Breast epithelium (tissue), 4 donors: Measurements from ENCODE around the gene TMTC1. TPM values are rescaled to one million over a fixed set of nuclear protein-coding genes. Genes with fewer than 3 reads are reported as not detected.

Experiments used
- DNase-seq, 2 donors: peaks; one replicate each; pipeline ENCODE4 v3.0.0-alpha.2; 2019; ENCODE audit warnings: low spot score in 2 of 2
- H3K27ac ChIP-seq, 2 donors: fragments of 200-600 bp; sonication (generic) in 1 of 2; one replicate each; pipeline ENCODE4 v1.5.1; 2016 to 2019; ENCODE audit warnings: mild to moderate bottlenecking in 1 of 2
- H3K27me3 ChIP-seq, 2 donors: fragments of 200-600 bp; sonication (generic) in 1 of 2; one replicate each; pipeline versions ENCODE4 v1.5.1 to v1.6.0; 2017 to 2019; ENCODE audit warnings: control low read depth in 1 of 2, mild to moderate bottlenecking in 1 of 2
- H3K36me3 ChIP-seq: fragments of 200-600 bp; one replicate; pipeline ENCODE4 v1.5.1; 2019
- H3K4me1 ChIP-seq, 2 donors: fragments of 200-600 bp; sonication (generic); one replicate each; pipeline ENCODE4 v1.5.1; 2016 to 2019; ENCODE audit warnings: control low read depth in 1 of 2
- H3K4me3 ChIP-seq, 3 donors: fragments of 200-600 bp; sonication (generic); 1 replicate in 2 of 3; 2 replicates in 1 of 3; pipeline ENCODE4 v1.5.1; 2016 to 2019; ENCODE audit warnings: mild to moderate bottlenecking in 3 of 3, moderate library complexity in 2 of 3
- H3K9me3 ChIP-seq, 2 donors: fragments of 200-600 bp; sonication (generic) in 1 of 2; one replicate each; pipeline ENCODE4 v1.5.1; 2016 to 2019; ENCODE audit warnings: control low read depth in 1 of 2
- CTCF ChIP-seq, 3 donors: fragments of 450-650 bp; IDR thresholded peaks; one replicate each; pipeline ENCODE4 v1.5.1; 2016 to 2017; ENCODE audit warnings: antibody characterized with exemption in 3 of 3, mild to moderate bottlenecking in 3 of 3, moderate library complexity in 3 of 3
- POLR2A ChIP-seq: fragments of 450-650 bp; IDR thresholded peaks from one replicate; pipeline ENCODE4 v1.6.1; 2016; ENCODE audit warnings: antibody characterized with exemption, mild to moderate bottlenecking, moderate library complexity
- POLR2AphosphoS5 ChIP-seq, 3 donors: sonication (generic); formaldehyde crosslinking; IDR thresholded peaks; one replicate each; pipeline ENCODE4 v1.6.1; 2017; ENCODE audit warnings: antibody characterized with exemption in 3 of 3
- intact Hi-C: fragments of 100-400 bp; cut with DNase I; formaldehyde crosslinking; loops from one replicate; pipeline ENCODE4 v1.15.1; 2023; ENCODE audit warnings: low total_unique reads
- total RNA-seq, 3 donors: library from RNA; depleted of rRNA; stranded (reverse); fragments of >200 nt; gene quantifications; one replicate each; pipeline ENCODE4 v1.1.0, GENCODE V29; 2016

TMTC1 gene
- total RNA-seq, 3 donors from 2014 or later, result 49.9 to 87.2 (median 71.8) TPM

GRCh38 chr12:29578070-29578469, 205.7 kb downstream of the TMTC1 start:
- Histone ChIP-seq H3K27me3 (no peaks in the 10 kb centered on the region), H3K9me3 (no peaks in the 10 kb centered on the region), H3K27ac (peak overlapping the region in 1 of 2 donors; percentile 63), H3K36me3 (no peaks in the 10 kb centered on the region), H3K4me3 (no peak overlapping the region), H3K4me1 (no peaks in the 10 kb centered on the region)
- no peak for DNase-seq
- intact Hi-C loops, result no loop called here
- TF ChIP-seq POLR2AphosphoS5 (IDR thresholded peaks at IDR 0.05) (no peak), CTCF (IDR thresholded peaks at IDR 0.05) (no peak), POLR2A (no peak)

- intact Hi-C loops, result no loop called here
- H3K4me1 ChIP-seq, result no peaks in the 10 kb centered on the region
These were observed 209.2 kb downstream of the TMTC1 start for GRCh38 chr12:29574500-29574899.

GRCh38 chr12:29572938-29573337, 210.8 kb downstream of the TMTC1 start:
- Histone ChIP-seq H3K27me3 (no peaks in the 10 kb centered on the region), H3K4me1 (no peaks in the 10 kb centered on the region), H3K4me3 (no peak overlapping the region), H3K27ac (no peak overlapping the region), H3K36me3 (no peaks in the 10 kb centered on the region), H3K9me3 (no peaks in the 10 kb centered on the region)
- intact Hi-C loops, result no loop called here
- DNase-seq, result no peak
- no peak for TF ChIP-seq POLR2AphosphoS5 (IDR thresholded peaks at IDR 0.05)
- TF ChIP-seq CTCF (IDR thresholded peaks at IDR 0.05), result no peak
- TF ChIP-seq POLR2A, result no peak

More at GRCh38 chr12:29574500-29574899, 209.2 kb downstream of the TMTC1 start:
- no peaks in the 10 kb centered on the region for H3K9me3 ChIP-seq
- H3K4me3 ChIP-seq, result no peak overlapping the region
- no peaks in the 10 kb centered on the region for H3K27me3 ChIP-seq
- no peaks in the 10 kb centered on the region for H3K36me3 ChIP-seq
- H3K27ac ChIP-seq, result no peak overlapping the region
- no peak for TF ChIP-seq POLR2AphosphoS5 (IDR thresholded peaks at IDR 0.05)
- no peak for TF ChIP-seq CTCF (IDR thresholded peaks at IDR 0.05)
- TF ChIP-seq POLR2A, result no peak
- DNase-seq, result no peak

GRCh38 chr12:29572464-29572863, 211.3 kb downstream of the TMTC1 start:
- TF ChIP-seq CTCF (IDR thresholded peaks at IDR 0.05) (no peak), POLR2A (no peak), POLR2AphosphoS5 (IDR thresholded peaks at IDR 0.05) (no peak)
- no peak overlapping the region for H3K27ac ChIP-seq
- H3K4me3 ChIP-seq, result no peak overlapping the region
- H3K36me3 ChIP-seq, result no peaks in the 10 kb centered on the region
- no peak for DNase-seq
- no peaks in the 10 kb centered on the region for H3K9me3 ChIP-seq
- H3K27me3 ChIP-seq, result no peaks in the 10 kb centered on the region
- intact Hi-C loops, result no loop called here
- H3K4me1 ChIP-seq, result no peaks in the 10 kb centered on the region

GRCh38 chr12:29569132-29569757, 214.5 kb downstream of the TMTC1 start:
- intact Hi-C loops, result no loop called here
- DNase-seq, result no peak
- TF ChIP-seq CTCF (IDR thresholded peaks at IDR 0.05) (no peak), POLR2A (no peak), POLR2AphosphoS5 (IDR thresholded peaks at IDR 0.05) (no peak)
- Histone ChIP-seq H3K9me3 (no peaks in the 10 kb centered on the region), H3K4me3 (no peak overlapping the region), H3K4me1 (no peaks in the 10 kb centered on the region), H3K36me3 (no peaks in the 10 kb centered on the region), H3K27me3 (no peaks in the 10 kb centered on the region), H3K27ac (peak overlapping the region in 1 of 2 donors; percentile 26)
